C4-2B (cell line): ENCODE results near the gene PPM1B.

Experiments used
- ZFX ChIP-seq: fragments of 450-650 bp; IDR thresholded peaks from 2 replicates; pipeline ENCODE4 v1.6.1; 2017
- TF ChIP-seq, protein P1 (sequence below): fragments of 450-650 bp; conservative IDR thresholded peaks from 2 replicates; pipeline ENCODE4 v1.5.1; 2017; ENCODE audit warnings: mild to moderate bottlenecking

DNA sequence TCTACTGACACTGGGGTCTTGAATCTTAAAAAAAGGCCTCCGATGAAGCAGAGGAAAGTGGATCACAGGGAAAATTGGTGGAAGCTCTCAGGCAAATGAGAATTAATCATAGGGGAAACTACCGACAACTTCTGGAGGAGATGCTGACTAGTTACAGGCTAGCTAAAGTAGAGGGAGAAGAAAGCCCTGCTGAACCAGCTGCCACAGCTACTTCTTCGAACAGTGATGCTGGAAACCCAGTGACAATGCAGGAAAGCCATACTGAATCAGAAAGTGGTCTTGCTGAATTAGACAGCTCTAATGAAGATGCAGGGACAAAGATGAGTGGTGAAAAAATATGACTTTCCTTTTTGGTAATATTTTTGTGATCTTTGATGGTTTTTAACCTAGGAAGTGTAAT lies 61.7 kb downstream of the PPM1B start:
- TF ChIP-seq, protein P1, sequence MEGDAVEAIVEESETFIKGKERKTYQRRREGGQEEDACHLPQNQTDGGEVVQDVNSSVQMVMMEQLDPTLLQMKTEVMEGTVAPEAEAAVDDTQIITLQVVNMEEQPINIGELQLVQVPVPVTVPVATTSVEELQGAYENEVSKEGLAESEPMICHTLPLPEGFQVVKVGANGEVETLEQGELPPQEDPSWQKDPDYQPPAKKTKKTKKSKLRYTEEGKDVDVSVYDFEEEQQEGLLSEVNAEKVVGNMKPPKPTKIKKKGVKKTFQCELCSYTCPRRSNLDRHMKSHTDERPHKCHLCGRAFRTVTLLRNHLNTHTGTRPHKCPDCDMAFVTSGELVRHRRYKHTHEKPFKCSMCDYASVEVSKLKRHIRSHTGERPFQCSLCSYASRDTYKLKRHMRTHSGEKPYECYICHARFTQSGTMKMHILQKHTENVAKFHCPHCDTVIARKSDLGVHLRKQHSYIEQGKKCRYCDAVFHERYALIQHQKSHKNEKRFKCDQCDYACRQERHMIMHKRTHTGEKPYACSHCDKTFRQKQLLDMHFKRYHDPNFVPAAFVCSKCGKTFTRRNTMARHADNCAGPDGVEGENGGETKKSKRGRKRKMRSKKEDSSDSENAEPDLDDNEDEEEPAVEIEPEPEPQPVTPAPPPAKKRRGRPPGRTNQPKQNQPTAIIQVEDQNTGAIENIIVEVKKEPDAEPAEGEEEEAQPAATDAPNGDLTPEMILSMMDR, result no peak
- no peak for TF ChIP-seq ZFX
